COLO829 (cell line): ENCODE data around the gene TMEM131L.

Experiments used
- DNase-seq: peaks from one replicate; pipeline ENCODE4 v3.0.0; 2012; ENCODE audit warnings: low spot score

The TMEM131L gene

DNA sequence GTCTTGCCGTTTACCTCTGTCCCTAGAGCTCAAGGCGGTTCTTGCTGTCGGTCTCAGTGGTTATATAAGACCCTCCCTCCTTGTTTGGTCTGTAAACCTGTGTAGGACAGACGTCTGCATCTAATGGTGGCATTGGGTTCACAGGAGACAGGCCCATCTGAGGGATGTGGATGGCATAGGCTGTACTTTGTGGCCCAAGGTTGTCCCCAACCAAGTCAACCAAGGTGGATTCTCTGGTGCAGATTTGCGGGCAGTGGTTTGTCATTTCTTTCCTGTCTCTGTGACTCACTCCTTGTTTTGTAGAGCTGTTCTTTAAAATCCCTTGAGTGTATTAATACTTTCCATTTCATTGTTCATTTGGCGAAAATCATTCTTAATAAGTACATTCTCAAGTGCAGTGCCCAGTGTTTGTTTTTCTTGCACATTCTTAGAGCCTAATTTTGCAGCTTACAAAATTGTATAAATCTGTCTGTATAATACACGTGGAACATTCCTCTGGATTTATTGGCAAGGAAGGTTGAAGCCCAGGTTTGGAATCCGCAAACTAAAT, 149.9 kb downstream of the TMEM131L start:
- no peak for DNase-seq

DNA sequence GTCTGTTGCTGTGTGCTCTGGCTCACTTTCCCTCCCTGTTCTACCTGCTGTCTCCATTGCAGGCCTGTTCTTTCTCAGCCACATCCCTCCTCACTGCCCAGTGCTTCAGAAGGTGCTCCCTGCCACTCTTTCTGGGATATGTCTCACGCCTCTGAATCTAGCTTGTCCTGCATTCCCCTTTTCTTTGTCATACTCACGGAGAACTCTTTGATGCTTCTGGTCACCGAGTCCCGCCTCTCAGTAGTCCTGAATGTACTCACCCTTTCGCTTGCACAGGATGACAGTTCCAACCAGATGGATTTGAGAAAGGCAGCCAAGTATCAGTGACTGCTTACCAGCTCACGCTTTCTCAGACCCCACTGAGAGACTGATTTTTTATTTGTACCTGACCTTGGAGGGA, 152.7 kb downstream of the TMEM131L start:
- DNase-seq = no peak

DNA sequence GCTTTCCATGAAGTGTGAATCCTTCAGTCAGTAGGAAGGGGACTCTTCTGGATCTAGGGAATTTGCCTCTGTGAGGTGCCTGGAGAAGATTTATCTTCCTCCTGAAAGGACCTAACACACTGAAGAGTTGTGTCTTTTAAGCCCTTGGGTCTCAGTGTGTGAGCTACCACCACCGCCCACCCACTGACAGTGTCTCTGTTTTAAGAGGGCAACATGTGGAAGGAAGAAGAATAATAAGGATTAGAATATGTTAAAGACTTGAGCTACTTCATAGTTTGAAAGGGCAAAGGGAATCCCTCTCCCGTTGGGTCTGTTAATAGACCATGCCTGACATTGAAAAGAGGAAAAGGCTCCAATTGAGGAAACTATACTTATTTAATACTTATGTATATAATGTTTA, 153.7 kb downstream of the TMEM131L start:
- DNase-seq = no peak

DNA sequence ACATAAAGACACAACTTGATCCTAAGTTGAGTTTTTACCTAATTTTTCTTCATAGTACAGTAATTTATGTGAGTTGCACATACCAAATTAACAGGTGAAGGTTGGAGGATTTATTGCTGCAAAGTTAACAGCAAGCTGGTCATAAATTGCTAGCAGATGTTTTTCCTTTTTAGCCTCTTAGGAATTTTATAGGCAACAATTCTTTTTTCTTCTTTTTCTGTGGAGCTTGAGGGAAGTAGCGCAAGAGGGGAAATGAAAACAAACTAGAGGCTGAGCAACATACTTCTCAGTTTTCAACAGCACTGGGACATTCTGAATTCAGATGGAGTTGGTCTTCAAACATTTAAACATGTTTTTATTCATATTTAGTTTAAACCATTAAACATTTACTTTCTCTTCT, 154.2 kb downstream of the TMEM131L start:
- no peak for DNase-seq

DNA sequence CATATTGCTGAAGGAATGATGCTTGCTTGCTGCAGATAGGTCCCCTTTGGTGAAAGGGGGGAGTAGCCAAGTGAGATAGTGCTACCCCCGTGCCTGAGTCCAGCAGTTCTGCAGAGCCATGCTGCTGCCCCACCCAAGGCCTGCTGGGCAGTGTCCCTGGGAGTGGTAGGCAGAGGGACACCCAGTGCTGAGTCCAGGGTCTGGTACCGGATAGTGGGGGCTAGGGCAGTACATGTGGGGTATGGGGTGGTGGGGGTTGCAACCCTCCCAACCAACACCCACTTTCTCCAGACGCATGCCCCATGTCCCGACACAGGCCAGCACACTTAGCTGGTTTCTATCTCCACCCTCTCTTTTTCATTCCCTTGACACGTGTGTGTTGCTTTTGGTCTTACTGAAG, 155.9 kb downstream of the TMEM131L start:
- DNase-seq = no peak

DNA sequence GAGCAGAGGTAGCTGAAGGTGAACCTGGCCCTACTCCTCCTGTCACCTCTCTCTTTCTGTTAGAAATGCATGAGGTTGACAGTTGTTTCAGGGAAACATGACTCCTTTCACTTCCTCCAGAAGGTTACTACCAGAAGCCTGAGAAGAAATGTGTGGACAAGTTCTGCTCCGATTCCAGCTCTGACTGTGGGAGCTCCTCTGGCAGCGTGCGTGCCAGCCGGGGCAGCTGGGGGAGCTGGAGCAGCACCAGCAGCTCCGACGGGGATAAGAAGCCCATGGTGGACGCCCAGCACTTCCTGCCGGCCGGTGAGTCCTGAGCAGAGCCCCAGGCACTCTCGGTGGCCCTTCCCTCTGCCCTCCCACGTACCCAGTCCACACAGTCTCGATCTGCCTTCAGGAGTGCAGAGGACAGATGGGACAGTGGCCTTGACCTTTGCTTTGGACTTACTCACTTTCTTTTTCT, 156.6 kb downstream of the TMEM131L start:
- no peak for DNase-seq

DNA sequence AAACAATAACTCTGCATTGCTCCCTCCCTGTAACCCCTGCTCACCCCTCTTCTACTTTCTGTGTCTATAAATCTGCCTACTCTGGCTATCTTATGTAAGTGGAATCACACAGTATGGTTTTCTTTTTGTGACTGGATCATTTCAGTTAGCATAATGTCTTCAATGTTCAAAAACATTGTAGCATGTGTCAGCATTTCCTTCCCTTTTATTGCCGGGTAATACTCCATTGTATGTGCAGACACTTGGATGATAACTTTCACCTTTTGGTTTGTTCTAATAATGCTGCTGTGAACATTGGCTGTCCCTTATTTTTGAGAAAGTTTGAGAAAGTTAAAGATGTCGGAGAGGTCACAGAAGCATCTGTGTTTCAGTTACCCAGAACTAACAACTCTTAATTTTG, 157.3 kb downstream of the TMEM131L start:
- no peak for DNase-seq

DNA sequence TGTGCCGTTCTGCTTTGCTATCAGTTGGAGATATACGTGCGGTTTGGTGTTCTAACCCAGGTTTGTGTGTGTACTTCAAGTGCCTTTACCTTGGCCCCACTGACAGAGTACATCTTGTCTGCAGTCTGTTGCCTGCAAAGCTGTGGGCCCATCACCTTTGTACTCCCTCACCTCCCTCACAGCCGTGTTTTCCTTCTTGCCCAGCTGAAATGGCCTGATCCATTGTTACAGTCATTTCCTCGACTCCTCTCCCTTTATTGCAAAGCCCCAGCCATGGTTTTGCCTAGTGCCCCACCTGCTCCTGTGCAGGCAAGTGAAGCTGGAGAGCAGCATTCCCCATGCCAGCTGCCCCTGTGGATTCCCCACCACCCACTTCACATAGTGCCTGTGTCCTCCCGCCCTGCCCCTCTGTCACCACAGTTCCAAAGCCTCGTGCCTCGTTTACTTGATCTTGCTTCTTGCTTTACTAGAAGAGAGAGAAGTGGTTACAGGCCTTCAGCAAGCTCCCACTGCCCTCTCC, 162.7 kb downstream of the TMEM131L start:
- DNase-seq = no peak

DNA sequence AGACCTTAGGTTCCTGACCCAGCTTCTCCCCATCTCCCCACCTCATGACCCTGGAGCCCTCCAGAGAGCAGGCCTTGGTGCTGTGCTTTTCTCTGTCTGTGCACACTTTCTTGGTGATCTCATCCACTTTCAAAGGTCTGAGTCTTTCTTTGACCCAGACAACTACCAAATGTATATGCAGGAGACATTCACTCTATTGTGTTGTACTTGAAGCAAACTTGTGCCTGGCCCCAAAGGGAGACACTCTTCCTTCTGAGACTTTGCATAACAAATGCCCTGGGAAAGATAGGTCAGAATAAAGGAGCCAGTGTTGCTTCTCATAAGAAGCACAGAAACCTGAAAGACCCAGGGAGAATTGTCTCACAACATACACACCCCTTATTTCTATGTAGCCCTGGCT, 163.6 kb downstream of the TMEM131L start:
- no peak for DNase-seq

DNA sequence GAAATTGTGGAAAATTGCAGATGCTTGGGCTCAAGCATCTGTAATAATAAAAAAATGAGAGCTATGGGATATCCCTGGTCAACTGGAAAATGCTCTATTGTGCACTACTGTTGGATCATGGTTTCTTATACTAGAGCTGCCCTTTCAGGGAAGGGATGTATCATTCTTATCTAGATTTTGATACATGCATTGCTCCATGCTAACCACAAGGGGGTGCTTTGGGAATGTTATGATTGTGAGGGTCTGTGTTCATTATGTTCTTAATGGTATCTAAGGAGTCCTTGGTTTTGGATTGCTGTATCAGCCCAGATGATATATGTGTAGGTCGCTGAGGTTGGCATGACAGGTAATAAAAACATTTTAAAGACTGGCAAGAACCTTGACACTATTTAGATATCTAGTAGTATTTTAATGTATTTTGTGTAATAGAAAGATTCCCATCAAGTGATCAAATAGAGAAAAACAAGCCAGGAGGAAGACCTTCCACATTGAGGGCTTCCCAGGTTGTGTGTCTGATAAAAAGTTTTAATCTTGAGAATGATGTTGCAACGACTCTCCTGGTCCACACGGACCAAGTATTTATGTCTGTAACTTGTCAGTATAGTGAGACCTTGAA, 168.7 kb downstream of the TMEM131L start:
- peak; percentile 57 for DNase-seq

DNA sequence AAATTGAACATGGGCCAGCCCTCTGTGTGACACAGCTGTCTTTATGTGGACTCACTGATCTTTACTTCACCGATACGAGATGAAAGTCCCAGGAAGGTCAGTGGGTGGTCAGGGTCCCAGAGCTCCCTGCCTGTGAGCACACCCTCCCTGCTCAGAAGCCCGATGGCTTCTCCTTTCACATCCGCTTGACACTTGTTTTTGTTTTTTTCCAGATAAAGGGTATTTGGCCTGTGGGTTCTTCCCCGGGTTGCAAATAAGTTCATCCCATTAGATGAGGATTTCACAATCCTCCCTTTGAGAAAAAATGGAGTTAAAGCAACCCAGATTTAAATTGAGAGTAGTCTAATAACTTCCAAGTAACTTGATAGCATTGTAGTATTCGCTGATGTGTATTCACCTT, 169.7 kb downstream of the TMEM131L start:
- DNase-seq = no peak

DNA sequence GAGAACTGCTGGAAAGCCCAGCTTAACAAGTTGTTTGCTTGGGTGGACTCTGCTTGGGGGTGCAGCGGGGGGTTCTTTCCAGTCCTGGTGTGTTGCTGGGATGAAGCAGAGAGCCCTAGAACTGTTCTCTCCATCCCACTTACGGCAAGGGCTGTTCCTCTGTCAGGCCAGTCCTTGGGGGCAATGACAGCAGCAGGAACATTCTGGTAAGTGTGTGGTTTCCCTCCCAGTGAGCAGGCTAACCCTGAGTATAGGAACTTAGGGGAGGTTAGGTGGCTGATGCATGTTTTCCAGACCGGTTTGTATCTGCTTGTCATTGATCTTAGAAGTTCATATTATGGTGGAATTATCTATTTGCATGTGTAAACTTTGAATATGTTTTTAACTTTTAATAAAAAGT, 171.0 kb downstream of the TMEM131L start:
- no peak for DNase-seq

DNA sequence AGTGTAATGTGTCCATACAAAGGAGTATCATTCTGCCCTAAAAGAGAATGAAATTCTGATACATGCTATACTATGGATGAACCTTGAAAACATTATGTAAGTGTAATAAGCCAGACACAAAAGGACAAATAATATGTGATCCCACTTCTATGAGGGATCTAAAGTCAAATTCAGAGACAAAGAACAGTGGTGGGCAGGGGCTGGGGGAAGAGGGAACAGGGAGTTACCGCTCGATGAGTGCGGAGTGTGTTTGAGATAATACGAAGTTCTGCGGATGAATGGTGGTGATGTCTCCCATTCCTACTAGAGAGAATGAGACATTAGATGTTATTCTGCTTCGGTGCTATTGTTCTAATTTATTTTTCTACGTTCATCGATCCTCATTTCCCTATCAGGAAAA, 171.9 kb downstream of the TMEM131L start:
- DNase-seq = no peak

DNA sequence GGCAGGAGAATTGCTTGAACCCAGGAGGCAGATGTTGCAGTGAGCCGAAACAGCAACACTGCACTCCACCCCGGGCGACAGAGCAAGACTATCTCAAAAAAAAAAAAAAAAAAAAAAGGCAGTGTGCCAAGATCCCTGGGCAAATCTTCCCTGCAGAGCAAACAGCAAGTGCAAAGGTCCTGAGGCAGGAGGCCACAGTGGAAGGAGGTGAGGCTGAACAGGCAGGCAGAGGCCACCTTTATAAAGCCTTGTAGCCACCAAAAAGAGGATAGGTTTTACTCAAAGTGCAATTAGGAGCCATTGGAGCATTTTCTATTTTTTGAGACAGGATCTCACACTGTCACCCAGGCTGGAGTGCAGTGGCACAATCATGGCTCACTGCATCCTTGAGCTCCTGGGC, 172.8 kb downstream of the TMEM131L start:
- DNase-seq = no peak

DNA sequence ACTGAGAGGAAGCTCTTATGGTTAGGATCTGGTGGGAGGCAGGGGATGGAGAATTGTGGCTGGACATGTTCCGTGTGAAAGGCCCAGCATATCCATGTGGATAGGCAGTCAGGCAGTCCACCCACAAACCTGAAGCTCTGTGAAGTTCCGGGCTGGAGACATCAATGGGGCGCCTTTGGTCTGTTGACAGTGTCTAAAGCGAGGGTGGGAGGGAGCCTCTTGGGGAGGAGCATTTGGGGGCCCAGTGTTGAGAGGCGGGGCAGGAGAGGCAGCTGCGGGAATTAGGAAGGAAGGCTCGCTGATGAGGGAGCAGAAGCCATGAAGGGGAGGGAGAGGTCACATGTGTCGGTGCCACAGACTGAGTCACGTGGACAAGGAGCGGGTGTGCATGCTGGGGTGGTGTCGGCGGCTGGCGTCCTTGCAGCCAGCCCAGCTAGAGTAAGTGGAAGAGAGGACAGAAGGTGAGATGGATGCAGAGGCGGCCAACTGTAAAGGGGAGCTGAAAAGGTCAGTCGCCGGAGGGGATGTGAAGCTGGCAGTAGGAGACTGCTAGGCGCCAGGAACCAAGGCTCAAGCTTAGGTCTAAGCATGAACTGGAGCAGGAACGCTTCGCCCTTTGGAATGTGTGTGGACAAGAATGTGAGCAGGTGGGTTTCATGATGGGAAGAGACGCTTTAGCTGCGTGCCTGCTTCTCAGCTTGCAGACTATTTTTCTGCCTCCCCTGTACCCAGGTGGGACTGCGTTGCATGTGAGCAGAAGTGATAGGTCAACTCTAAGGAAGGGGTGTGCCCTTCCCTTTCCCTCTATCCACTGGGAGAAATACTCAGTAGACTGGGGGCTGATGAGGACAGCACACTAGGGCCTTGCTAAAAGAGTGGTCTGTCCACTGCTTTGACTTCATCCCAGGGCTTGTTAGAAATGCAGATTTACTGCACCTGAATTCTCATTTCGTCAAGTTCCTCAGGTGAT, 174.0 kb downstream of the TMEM131L start:
- DNase-seq = no peak

DNA sequence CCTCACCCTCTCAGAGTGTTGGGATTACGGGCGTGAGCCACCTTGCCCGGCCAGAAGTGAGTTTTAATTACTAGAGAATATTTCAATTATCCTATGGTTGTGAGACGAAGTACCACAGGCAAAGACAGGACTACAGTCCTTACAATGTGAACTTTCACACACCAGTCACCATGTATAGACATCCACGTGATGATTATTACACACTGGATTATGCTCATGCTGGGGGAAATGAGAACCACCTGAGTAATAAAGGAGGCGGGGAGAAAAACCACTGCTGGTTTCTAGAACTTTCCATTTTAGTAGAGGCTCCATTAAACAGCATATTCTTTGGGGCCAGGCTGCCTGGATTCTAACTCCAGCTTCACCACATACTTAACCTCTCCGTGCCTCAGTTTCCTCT, 175.4 kb downstream of the TMEM131L start:
- DNase-seq = no peak

DNA sequence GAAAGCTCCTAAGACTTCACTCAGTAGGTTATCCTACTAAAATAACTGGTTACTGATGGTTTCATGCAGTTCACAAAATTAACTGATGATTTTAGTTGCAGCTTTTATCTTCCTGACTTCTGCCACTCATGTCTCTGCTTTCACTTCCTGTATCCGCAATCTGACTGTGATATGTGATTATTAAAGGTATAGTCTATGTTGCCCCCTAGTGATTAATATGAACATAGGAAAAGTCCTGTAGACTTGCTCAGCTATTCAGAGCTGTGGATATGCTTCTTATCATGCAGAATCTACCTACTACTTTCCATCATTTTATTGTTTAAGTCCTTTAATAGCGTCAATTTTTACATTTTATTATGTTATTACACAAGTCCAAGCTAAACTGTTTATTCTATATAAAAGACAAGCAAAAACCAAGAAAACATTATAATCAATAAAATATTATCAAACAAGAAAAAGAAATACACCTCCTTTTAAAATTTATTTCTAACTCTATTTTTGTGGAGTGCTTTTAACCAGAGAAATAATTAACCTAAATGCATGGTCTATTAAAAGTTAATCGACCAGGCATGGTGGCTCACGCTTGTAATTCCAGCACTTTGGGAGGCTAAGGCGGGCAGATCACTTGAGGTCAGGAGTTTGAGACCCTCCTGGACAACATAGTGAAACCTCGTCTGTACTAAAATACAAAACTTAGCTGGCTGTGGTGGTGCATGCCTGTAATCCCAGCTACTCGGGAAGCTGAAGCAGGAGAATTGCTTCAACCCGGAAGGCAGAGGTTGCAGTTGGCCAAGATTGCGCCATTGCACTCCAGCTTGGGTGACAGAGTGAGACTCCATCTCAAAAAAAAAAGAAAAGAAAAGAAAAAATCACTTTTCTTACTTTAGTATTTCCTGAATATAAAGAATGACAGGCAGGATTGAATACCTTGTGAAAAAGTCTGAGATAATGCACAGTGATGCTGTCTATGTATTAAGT, 177.5 kb downstream of the TMEM131L start:
- peak; percentile 87 for DNase-seq

DNA sequence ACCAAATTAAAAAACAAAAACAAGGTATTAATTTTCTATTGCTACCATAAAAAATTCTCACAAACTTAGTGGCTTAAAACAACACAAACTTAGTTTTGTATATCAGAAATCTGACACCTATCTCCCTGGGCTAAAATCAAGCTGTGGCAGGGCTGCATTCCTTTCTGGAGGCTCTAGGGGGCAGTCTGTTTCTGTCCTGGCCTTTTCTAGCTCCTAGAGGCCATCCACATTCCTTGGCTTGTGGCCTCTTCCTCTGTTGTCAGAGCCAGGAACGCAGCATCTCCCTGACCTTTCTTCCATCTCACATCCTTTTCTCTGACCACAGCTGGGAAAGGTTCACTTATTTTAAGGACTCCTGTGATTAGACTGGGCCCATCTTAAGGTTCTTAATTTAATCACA, 179.0 kb downstream of the TMEM131L start:
- DNase-seq = no peak

DNA sequence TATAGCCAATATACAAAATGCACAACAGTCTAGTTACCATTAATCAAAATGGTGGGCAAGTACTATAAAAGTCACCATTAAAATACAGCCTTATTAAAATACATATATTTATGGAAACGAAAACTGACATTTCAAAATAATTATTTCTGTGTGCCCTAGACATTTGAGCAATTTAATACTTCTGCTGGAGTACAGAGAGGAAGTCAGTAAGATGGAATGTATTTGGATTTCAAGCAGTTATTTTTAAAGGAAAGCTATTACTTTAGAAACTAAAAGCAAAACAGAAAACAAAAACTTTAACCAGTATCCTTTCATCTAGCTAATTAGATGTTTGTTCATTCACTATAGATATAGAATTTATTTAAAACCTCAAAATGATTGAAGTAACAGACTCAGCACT, 180.1 kb downstream of the TMEM131L start:
- no peak for DNase-seq

DNA sequence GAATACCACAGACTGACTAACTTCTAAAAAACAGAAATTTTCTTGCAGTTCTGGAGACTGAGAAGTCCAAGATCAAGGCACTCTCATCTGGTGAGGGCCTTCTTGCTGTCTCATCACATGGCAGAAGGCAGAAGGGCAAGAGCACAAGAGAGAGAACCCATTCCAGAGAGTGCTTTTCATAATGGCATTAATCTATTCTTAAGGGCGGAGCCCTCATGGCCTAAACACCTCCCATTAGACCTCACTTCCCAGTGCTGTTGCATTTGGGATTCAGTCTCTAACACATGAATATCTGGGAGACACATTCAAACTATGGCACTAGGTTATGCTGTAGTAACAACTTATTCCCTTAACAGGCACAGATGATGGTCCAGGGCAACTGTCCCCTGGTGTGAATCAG, 180.8 kb downstream of the TMEM131L start:
- DNase-seq = no peak

DNA sequence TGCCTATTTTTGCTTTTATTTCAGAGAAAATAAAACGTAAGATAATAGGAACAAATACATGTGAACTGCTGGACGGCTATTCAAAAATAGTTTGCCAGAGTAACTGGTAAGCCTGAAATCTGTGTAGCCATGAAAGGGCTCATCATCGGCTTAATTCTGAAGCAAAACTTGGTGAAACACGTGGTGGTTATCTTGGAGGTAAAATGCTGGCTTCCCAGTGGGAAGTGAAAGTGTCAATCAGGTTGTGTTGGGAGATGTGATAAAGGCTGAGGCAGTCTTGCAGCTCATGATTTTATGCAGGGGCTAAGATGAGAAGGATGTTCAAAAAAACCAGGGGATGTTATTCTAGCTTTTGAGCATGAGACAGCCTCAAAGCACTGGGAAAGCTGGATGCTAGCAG, 181.8 kb downstream of the TMEM131L start:
- DNase-seq = no peak

DNA sequence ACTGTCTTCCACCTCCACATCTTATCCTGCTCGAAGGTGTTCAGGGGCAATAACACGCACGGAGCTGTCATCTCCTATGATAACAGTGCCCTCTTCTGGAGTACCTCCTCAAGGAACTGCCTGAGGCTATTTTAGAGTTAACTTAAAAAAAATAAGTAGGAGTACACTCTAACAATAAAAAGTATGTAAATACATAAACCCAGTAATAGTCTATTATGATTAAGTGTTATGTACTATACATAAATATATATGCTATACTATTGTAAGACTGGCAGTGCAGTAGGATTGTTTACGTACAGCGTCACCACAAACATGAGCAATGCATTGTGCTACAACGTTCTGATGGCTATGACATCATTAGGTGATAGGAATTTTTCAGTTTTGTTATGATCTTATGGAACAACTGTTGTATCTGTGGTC, 183.4 kb downstream of the TMEM131L start:
- DNase-seq = no peak
